Measurements from ENCODE around the gene TBCCD1.

The TBCCD1 gene

DNA sequence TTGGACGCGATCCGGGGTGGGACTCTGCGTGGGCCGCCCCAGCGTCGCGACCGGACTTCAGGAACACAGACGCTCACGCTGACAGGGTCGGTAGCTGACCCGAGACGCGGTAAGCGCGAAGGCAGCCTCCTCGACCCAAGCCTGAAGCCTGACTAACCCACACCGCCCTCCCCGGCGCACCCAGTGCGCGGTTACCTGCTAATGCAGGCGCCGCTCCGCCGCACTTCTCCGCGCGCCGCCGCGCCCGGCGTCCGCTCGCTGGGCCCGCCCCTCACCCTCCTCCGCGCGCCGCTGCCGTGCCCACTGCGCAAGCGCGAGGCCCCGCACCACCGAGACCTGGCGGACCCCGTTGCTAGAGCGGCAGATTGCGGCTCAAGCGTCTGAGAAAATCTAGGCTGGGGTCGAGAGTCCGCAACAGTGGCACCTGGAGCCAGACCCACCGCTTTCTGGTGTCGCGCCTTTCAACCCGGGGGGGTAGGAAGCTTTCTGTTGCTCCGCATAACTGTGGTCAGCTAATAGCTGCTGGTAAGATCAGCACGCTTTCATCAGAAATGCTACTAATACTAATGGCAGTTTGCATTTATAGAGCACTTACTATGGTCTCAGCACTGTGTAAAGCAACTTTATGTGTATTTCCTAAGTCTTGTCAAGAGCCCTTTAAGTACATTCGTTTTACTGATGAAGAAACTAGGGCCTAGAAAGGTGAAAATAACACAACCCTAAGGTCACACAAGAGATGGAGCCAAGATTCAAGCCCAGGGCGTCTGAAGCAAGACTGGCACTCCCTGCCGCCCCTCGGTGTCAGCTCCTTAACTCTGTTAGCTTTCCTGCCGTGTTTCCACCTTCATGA lies at the start of gene TBCCD1:
Gene TBCCD1 (minus strand): TSS at position 268 of the 850 bp plus-strand sequence. CDS start 3,010 bp downstream, outside the sequence.
- H3K27me3 Mint-ChIP-seq, result no peaks in the 10 kb centered on the region
- H3K4me3 Mint-ChIP-seq, result peak within 1 kb of the TSS; percentile 80
- H3K36me3 Mint-ChIP-seq, result peaks cover 3% of the 10 kb centered on the region
- no peaks in the 10 kb centered on the region for H3K9me3 Mint-ChIP-seq
- H3K27ac Mint-ChIP-seq, result peak within 1 kb of the TSS; percentile 79
- peaks cover 67% of the 10 kb centered on the region for H3K4me1 Mint-ChIP-seq
- peak; percentile 76 for ATAC-seq

DNA sequence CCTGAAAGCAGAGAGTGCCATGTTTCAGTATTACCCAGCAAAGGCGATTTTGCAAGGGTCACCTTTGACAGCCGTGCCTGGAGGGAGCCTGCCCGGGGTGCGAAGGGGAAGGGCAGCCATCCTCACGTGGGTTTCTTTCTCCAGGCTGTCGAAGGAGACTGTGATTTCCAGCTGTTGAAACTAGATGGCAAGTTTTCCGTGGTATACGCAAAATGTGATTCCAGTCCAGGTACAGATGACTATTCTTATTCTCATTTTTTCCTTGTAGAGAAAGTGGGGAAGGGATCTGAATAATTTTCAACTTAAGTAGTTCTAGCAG lies 49.1 kb upstream of the TBCCD1 start:
- Mint-ChIP-seq H3K4me3 (no peak overlapping the region), H3K27me3 (peaks cover 18% of the 10 kb centered on the region), H3K27ac (peak overlapping the region; percentile 72), H3K9me3 (no peaks in the 10 kb centered on the region), H3K36me3 (no peaks in the 10 kb centered on the region), H3K4me1 (peaks cover 21% of the 10 kb centered on the region)
- ATAC-seq, result no peak

DNA sequence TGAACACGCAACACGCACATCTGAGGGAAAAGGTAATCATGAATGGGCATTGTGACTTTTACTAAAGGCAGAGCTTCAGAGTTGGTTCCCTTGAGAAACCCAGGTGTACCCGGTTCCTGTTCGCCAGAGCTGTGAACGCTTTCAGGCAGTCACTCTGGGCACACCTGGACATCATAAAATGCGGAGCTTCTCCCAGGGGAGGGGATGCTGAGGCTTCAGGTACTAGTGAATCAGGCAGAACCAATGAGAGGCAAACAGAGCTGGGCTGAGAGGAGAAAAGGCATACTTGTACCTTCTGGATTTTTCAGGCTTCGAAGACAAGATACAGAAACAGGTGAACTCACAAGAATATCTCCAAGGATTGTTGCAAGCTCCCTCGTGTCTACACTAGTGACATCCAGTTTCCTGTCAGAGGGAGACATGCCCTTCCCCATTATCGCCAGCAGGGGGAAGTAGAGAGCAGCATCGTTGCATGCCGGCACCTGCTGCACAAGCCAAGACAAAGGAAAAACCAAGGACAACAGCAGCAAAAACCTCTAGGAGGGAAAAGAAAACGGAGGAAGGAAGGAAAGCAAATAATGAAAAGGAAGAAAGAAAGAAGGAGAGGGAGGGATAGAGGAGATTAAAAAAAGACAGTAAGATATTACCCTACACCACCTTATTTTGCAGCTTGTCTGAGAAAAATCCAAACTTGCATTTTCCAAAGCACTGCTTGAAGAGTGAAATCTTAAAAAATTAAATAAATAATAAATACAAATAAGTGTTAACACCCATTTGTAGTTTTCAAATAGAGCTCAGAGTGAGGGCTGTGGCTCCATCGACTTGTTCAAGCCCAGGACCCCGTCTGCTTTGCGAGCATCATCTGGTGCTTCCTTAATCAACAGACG lies 47.7 kb upstream of the TBCCD1 start:
- H3K4me3 Mint-ChIP-seq, result peak overlapping the region; percentile 19
- peaks cover 21% of the 10 kb centered on the region for H3K4me1 Mint-ChIP-seq
- H3K9me3 Mint-ChIP-seq, result no peaks in the 10 kb centered on the region
- H3K27me3 Mint-ChIP-seq, result peaks cover 18% of the 10 kb centered on the region
- ATAC-seq, result peak; percentile 72
- no peaks in the 10 kb centered on the region for H3K36me3 Mint-ChIP-seq
- no peak overlapping the region for H3K27ac Mint-ChIP-seq

DNA sequence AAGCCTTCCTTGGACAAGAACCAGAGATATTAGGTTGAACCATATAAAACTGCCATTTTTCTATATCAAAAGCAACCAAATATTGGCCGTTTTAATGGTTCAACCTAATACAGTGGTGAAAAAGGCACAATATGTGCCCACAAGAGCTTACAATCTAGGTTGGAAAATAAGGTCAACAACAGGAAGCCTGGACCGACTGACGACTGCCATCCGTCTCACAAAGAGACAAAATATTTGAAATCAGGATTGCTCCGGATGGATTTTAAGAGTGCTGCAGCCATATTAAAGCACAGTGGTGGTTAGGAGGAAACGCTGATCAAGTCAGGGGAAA lies 47.1 kb upstream of the TBCCD1 start:
- Mint-ChIP-seq H3K4me1 (peaks cover 21% of the 10 kb centered on the region), H3K36me3 (no peaks in the 10 kb centered on the region), H3K4me3 (peak overlapping the region; percentile 19), H3K9me3 (no peaks in the 10 kb centered on the region), H3K27ac (no peak overlapping the region), H3K27me3 (peaks cover 18% of the 10 kb centered on the region)
- no peak for ATAC-seq

DNA sequence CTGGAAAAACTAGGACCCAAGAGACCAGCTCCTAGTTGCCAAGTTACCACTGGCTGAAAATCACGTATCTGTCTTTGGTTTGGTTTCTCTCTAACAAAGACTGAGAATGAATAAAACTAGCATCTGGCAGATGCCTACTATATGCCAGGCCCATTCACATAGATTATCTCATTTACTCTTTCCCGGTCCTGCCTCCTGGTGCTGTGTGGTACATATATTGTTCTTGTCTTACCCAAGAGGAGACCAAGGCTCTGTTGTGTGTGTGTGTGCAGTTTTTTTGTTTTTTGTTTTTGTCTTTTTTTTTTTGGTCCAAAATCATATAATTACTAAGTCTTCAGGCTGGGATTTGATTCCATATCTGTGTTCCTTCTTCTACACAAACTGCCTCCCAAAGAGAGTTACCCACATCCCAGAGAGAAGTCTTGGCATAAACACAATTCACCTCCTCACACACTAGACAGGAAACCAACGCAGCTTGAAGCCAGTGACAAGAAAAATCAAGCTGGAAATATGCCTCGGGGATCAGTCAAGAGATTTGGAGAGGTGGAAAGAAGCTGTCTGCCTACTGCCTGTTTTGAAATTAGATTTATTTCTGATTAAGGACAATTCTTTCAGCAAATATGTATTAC lies 46.6 kb upstream of the TBCCD1 start:
- H3K4me1 Mint-ChIP-seq, result peaks cover 21% of the 10 kb centered on the region
- H3K9me3 Mint-ChIP-seq, result no peaks in the 10 kb centered on the region
- no peaks in the 10 kb centered on the region for H3K36me3 Mint-ChIP-seq
- no peak for ATAC-seq
- no peak overlapping the region for H3K27ac Mint-ChIP-seq
- peaks cover 18% of the 10 kb centered on the region for H3K27me3 Mint-ChIP-seq
- no peak overlapping the region for H3K4me3 Mint-ChIP-seq

- H3K4me1 Mint-ChIP-seq, result peaks cover 21% of the 10 kb centered on the region
- peaks cover 10% of the 10 kb centered on the region for H3K27me3 Mint-ChIP-seq
- no peak within 1 kb of the TSS for H3K4me3 Mint-ChIP-seq
- no peaks in the 10 kb centered on the region for H3K9me3 Mint-ChIP-seq
- no peak for ATAC-seq
- no peak within 1 kb of the TSS for H3K27ac Mint-ChIP-seq
- H3K36me3 Mint-ChIP-seq, result no peaks in the 10 kb centered on the region
These were observed 45.8 kb upstream of the TBCCD1 start, which contains the start of gene AHSG for GRCh38 chr3:186612721-186613636. Gene AHSG (plus strand): TSS chr3:186613060. CDS start chr3:186613142, 82 bp downstream.

GRCh38 chr3:186612065-186612464 lies 44.9 kb upstream of the TBCCD1 start:
- no peaks in the 10 kb centered on the region for H3K9me3 Mint-ChIP-seq
- peaks cover 8% of the 10 kb centered on the region for H3K27me3 Mint-ChIP-seq
- ATAC-seq, result no peak
- H3K36me3 Mint-ChIP-seq, result no peaks in the 10 kb centered on the region
- no peak overlapping the region for H3K27ac Mint-ChIP-seq
- peaks cover 17% of the 10 kb centered on the region for H3K4me1 Mint-ChIP-seq
- no peak overlapping the region for H3K4me3 Mint-ChIP-seq

DNA sequence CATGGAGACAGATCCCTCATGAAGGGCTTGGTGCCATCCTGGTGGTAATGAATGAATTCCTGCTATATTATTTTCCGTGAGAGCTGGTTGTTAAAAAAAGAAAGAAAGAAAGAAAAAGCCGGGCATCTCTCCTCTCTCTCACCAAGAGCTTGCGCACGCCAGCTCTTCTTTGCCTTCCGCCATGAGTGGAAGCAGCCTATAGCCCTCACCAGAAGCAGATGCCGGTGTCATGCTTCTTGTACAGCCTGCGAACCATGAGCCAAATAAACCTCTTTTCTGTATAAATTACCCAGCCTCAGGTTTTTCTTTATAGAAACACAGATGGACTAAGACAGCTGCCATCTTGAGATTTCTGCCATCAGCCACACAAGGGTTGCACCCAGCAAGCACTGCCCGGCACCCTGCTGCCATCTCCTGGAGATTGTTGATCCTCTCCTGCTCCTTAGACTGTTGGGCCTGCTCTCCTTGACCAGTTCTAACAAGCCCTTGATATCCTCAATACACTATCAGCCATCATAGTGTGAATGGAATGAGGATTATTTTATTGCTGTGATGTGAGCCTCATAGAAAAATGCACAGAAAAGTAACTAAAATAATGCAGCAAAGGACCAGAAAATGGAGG lies 42.2 kb upstream of the TBCCD1 start:
- Mint-ChIP-seq H3K27ac (no peak overlapping the region), H3K36me3 (no peaks in the 10 kb centered on the region), H3K4me3 (no peak overlapping the region), H3K4me1 (peaks cover 3% of the 10 kb centered on the region), H3K27me3 (peaks cover 15% of the 10 kb centered on the region), H3K9me3 (no peaks in the 10 kb centered on the region)
- ATAC-seq, result peak; percentile 43

GRCh38 chr3:186608624-186609215 lies 41.6 kb upstream of the TBCCD1 start:
- H3K9me3 Mint-ChIP-seq, result no peaks in the 10 kb centered on the region
- no peaks in the 10 kb centered on the region for H3K36me3 Mint-ChIP-seq
- peaks cover 15% of the 10 kb centered on the region for H3K27me3 Mint-ChIP-seq
- no peak for ATAC-seq
- no peak overlapping the region for H3K27ac Mint-ChIP-seq
- H3K4me3 Mint-ChIP-seq, result no peak overlapping the region
- no peaks in the 10 kb centered on the region for H3K4me1 Mint-ChIP-seq

- Mint-ChIP-seq H3K27me3 (peaks cover 7% of the 10 kb centered on the region), H3K4me3 (no peak overlapping the region), H3K4me1 (no peaks in the 10 kb centered on the region), H3K9me3 (no peaks in the 10 kb centered on the region), H3K36me3 (no peaks in the 10 kb centered on the region), H3K27ac (no peak overlapping the region)
- ATAC-seq, result no peak
These were observed 38.7 kb upstream of the TBCCD1 start for GRCh38 chr3:186605561-186606545.

- Mint-ChIP-seq H3K4me1 (no peaks in the 10 kb centered on the region), H3K36me3 (no peaks in the 10 kb centered on the region), H3K27ac (no peak overlapping the region), H3K9me3 (no peaks in the 10 kb centered on the region), H3K4me3 (no peak overlapping the region), H3K27me3 (peaks cover 7% of the 10 kb centered on the region)
- no peak for ATAC-seq
These were observed 37.9 kb upstream of the TBCCD1 start for GRCh38 chr3:186605078-186605477.

- H3K4me1 Mint-ChIP-seq, result no peaks in the 10 kb centered on the region
- ATAC-seq, result no peak
- no peak overlapping the region for H3K4me3 Mint-ChIP-seq
- no peaks in the 10 kb centered on the region for H3K36me3 Mint-ChIP-seq
- no peaks in the 10 kb centered on the region for H3K9me3 Mint-ChIP-seq
- H3K27me3 Mint-ChIP-seq, result peaks cover 7% of the 10 kb centered on the region
- H3K27ac Mint-ChIP-seq, result no peak overlapping the region
These were observed 36.0 kb upstream of the TBCCD1 start for GRCh38 chr3:186603159-186603558.

GRCh38 chr3:186600896-186601295 lies 33.8 kb upstream of the TBCCD1 start:
- no peak overlapping the region for H3K4me3 Mint-ChIP-seq
- peaks cover 16% of the 10 kb centered on the region for H3K27me3 Mint-ChIP-seq
- no peaks in the 10 kb centered on the region for H3K4me1 Mint-ChIP-seq
- H3K27ac Mint-ChIP-seq, result no peak overlapping the region
- H3K9me3 Mint-ChIP-seq, result no peaks in the 10 kb centered on the region
- H3K36me3 Mint-ChIP-seq, result no peaks in the 10 kb centered on the region
- no peak for ATAC-seq

Data from stimulated activated memory B cell treated with anti-CD40 and anti-IgM and Interleukin-4, amounts not matched to agents 10 μg/mL and 1 μg/mL and 100 μg/mL, for 72 hours (primary cell).